Mesenchymal stem cell (in vitro differentiated cells and primary cell): Measurements from ENCODE around the gene ANKRD12.
A peak's percentile ranks its signal among the peaks of the same experiment; 100 is the strongest.

ENCODE experiments used
- DNase-seq: peaks from one replicate; pipeline ENCODE4 v3.0.0-alpha.2; 2013
- H2AFZ ChIP-seq: one replicate; pipeline ENCODE4 v1.6.1; 2013; ENCODE audit warnings: low read depth, mild to moderate bottlenecking, control low read depth, inconsistent platforms, low read length, moderate library complexity
- H2AK5ac ChIP-seq: 2 replicates; pipeline ENCODE4 v1.6.1; 2013; ENCODE audit warnings: low read length, moderate library complexity, mild to moderate bottlenecking, inconsistent platforms; ENCODE audit not compliant: severe bottlenecking
- H2BK120ac ChIP-seq: one replicate; pipeline ENCODE4 v1.6.1; 2013; ENCODE audit warnings: low read depth, mild to moderate bottlenecking, inconsistent platforms, low read length, moderate library complexity
- H2BK12ac ChIP-seq, 2 experiments: one replicate each; pipeline ENCODE4 v1.6.1; 2013; ENCODE audit warnings: inconsistent platforms in 2 of 2, low read length in 2 of 2, mild to moderate bottlenecking in 2 of 2, moderate library complexity in 2 of 2, control low read depth in 1 of 2
- H2BK15ac ChIP-seq: one replicate; pipeline ENCODE4 v1.6.1; 2013; ENCODE audit warnings: mild to moderate bottlenecking, low read depth, inconsistent platforms; ENCODE audit not compliant: poor library complexity, severe bottlenecking
- H2BK5ac ChIP-seq: 2 replicates; pipeline ENCODE4 v1.6.1; 2013; ENCODE audit warnings: low read depth, mild to moderate bottlenecking, low read length, control low read depth, inconsistent platforms; ENCODE audit not compliant: poor library complexity, severe bottlenecking
- H3K14ac ChIP-seq, 2 experiments: one replicate each; pipeline ENCODE4 v1.6.1; 2013; ENCODE audit warnings: inconsistent platforms in 2 of 2, low read length in 2 of 2, control low read depth in 1 of 2, mild to moderate bottlenecking in 1 of 2, moderate library complexity in 1 of 2
- H3K18ac ChIP-seq, 2 experiments: one replicate each; pipeline ENCODE4 v1.6.1; 2013; ENCODE audit warnings: inconsistent platforms in 2 of 2, low read length in 2 of 2, control low read depth in 1 of 2, low read depth in 1 of 2, mild to moderate bottlenecking in 1 of 2
- H3K23ac ChIP-seq, 2 experiments: one replicate each; pipeline ENCODE4 v1.6.1; 2013; ENCODE audit warnings: inconsistent platforms in 2 of 2, low read length in 2 of 2, mild to moderate bottlenecking in 2 of 2, moderate library complexity in 2 of 2, control low read depth in 1 of 2
- H3K27ac ChIP-seq: 2 replicates; pipeline ENCODE4 v1.5.1; 2013; ENCODE audit warnings: mild to moderate bottlenecking, moderate library complexity, low read length, control low read depth, inconsistent platforms; ENCODE audit not compliant: poor library complexity, severe bottlenecking
- H3K27me3 ChIP-seq, 2 experiments: 2 replicates each; pipeline versions ENCODE4 v1.6.1 to v1.7.0; 2013; ENCODE audit warnings: low read length in 2 of 2, mild to moderate bottlenecking in 2 of 2, moderate library complexity in 2 of 2, control low read depth in 1 of 2, inconsistent platforms in 1 of 2; ENCODE audit not compliant: control insufficient read depth in 1 of 2, insufficient read depth in 1 of 2
- H3K36me3 ChIP-seq, 2 experiments: 2 replicates each; pipeline versions ENCODE4 v1.6.1 to v1.7.0; 2013; ENCODE audit warnings: low read length in 2 of 2, control low read depth in 1 of 2, inconsistent platforms in 1 of 2, low read depth in 1 of 2, mild to moderate bottlenecking in 1 of 2; ENCODE audit not compliant: insufficient read depth in 2 of 2, control insufficient read depth in 1 of 2
- H3K4ac ChIP-seq, 2 experiments: one replicate each; pipeline ENCODE4 v1.6.1; 2013; ENCODE audit warnings: inconsistent platforms in 2 of 2, low read length in 2 of 2, mild to moderate bottlenecking in 2 of 2, moderate library complexity in 2 of 2, control low read depth in 1 of 2, low read depth in 1 of 2
- H3K4me1 ChIP-seq: 2 replicates; pipeline ENCODE4 v1.6.1; 2013; ENCODE audit warnings: low read depth, low read length, control low read depth; ENCODE audit not compliant: control insufficient read depth, insufficient read depth
- H3K4me2 ChIP-seq: 2 replicates; pipeline ENCODE4 v1.6.1; 2013; ENCODE audit warnings: low read length, mild to moderate bottlenecking, inconsistent platforms; ENCODE audit not compliant: poor library complexity, severe bottlenecking
- H3K4me3 ChIP-seq, 2 experiments: 2 replicates each; pipeline versions ENCODE4 v1.5.1 to v1.7.0; 2013; ENCODE audit warnings: low read length in 2 of 2, mild to moderate bottlenecking in 2 of 2, control low read depth in 1 of 2, low read depth in 1 of 2; ENCODE audit not compliant: insufficient read depth in 1 of 2
- H3K79me1 ChIP-seq: replicated peaks from 2 replicates; pipeline ENCODE4 v1.6.1; 2013; ENCODE audit warnings: mild to moderate bottlenecking, control low read depth, low read length, inconsistent platforms; ENCODE audit not compliant: poor library complexity, severe bottlenecking
- H3K9ac ChIP-seq: 2 replicates; pipeline ENCODE4 v1.7.0; 2013; ENCODE audit warnings: mild to moderate bottlenecking, low read length, moderate library complexity
- H3K9me3 ChIP-seq: 2 replicates; pipeline ENCODE4 v1.7.0; 2013; ENCODE audit warnings: mild to moderate bottlenecking, low read length; ENCODE audit not compliant: control insufficient read depth
- H4K8ac ChIP-seq: one replicate; pipeline ENCODE4 v1.6.1; 2013; ENCODE audit warnings: inconsistent platforms, mild to moderate bottlenecking, low read length, moderate library complexity
- H4K91ac ChIP-seq: one replicate; pipeline ENCODE4 v1.6.1; 2013; ENCODE audit warnings: mild to moderate bottlenecking, low read length, inconsistent platforms
- WGBS: methylation state at CpG from one replicate; pipeline ENCODE4 v1.1.7; 2013; ENCODE audit warnings: mixed read lengths; 5-methylcytosine and 5-hydroxymethylcytosine counted together

The ANKRD12 gene

GRCh38 chr18:9146224-9146623 lies 9.6 kb downstream of the ANKRD12 start:
- H3K4me1 ChIP-seq = peaks cover 2% of the 10 kb centered on the region
- H3K9me3 ChIP-seq = no peaks in the 10 kb centered on the region
- no peak overlapping the region for H3K4me2 ChIP-seq
- H2BK120ac ChIP-seq = peak overlapping the region; percentile 49
- no peak for DNase-seq
- H3K18ac ChIP-seq = no peak overlapping the region
- no peak overlapping the region for H3K23ac ChIP-seq
- H3K79me1 ChIP-seq = peaks cover 4% of the 10 kb centered on the region
- H2BK12ac ChIP-seq = no peak overlapping the region
- no peak overlapping the region for H3K4ac ChIP-seq
- no peak overlapping the region for H3K4me3 ChIP-seq
- 100% methylated on average over 1 of the region's 1 CpG for WGBS
- peaks cover 0 to 6% of the 10 kb centered on the region in 2 experiments for H3K36me3 ChIP-seq
- no peak overlapping the region for H2AK5ac ChIP-seq
- H3K27ac ChIP-seq = no peak overlapping the region
- no peak overlapping the region for H3K14ac ChIP-seq
- H2BK5ac ChIP-seq = no peak overlapping the region
- H2AFZ ChIP-seq = no peak overlapping the region
- no peak overlapping the region for H4K91ac ChIP-seq
- no peak overlapping the region for H2BK15ac ChIP-seq
- no peaks in the 10 kb centered on the region for H3K27me3 ChIP-seq
- no peak overlapping the region for H4K8ac ChIP-seq
- peak overlapping the region; percentile 56 for H3K9ac ChIP-seq

- Histone ChIP-seq H3K79me1 (peaks cover 8% of the 10 kb centered on the region), H3K9me3 (no peaks in the 10 kb centered on the region), H3K4ac (no peak overlapping the region), H2AK5ac (no peak overlapping the region), H2BK15ac (no peak overlapping the region), H3K4me1 (peaks cover 2% of the 10 kb centered on the region), H2BK120ac (no peak overlapping the region), H2AFZ (no peak overlapping the region), H3K14ac (no peak overlapping the region), H3K23ac (no peak overlapping the region), H4K91ac (no peak overlapping the region), H3K4me3 (no peak overlapping the region), H3K27me3 (no peaks in the 10 kb centered on the region), H3K9ac (peak overlapping the region; percentile 56), H3K27ac (no peak overlapping the region), H3K36me3 (peaks cover 0 to 6% of the 10 kb centered on the region in 2 experiments), H2BK12ac (no peak overlapping the region), H3K4me2 (no peak overlapping the region), H2BK5ac (no peak overlapping the region), H4K8ac (no peak overlapping the region), H3K18ac (no peak overlapping the region)
- no CpG with 5 or more reads among the region's 1 CpG for WGBS
- peak; percentile 86 for DNase-seq
Measured at GRCh38 chr18:9147440-9148202, 11.0 kb downstream of the ANKRD12 start.

GRCh38 chr18:9148203-9148552 lies 11.6 kb downstream of the ANKRD12 start:
- Histone ChIP-seq H2BK120ac (no peak overlapping the region), H4K91ac (no peak overlapping the region), H3K9me3 (no peaks in the 10 kb centered on the region), H3K36me3 (peaks cover 0 to 6% of the 10 kb centered on the region in 2 experiments), H3K14ac (no peak overlapping the region), H2AK5ac (no peak overlapping the region), H3K4ac (no peak overlapping the region), H3K9ac (peak overlapping the region; percentile 56), H2BK15ac (no peak overlapping the region), H3K79me1 (peaks cover 9% of the 10 kb centered on the region), H3K4me3 (no peak overlapping the region), H2AFZ (no peak overlapping the region), H3K18ac (no peak overlapping the region), H2BK5ac (no peak overlapping the region), H3K23ac (no peak overlapping the region), H4K8ac (no peak overlapping the region), H3K27me3 (no peaks in the 10 kb centered on the region), H3K27ac (no peak overlapping the region), H2BK12ac (no peak overlapping the region), H3K4me1 (peaks cover 2% of the 10 kb centered on the region), H3K4me2 (no peak overlapping the region)
- no CpG with 5 or more reads among the region's 1 CpG for WGBS
- no peak for DNase-seq

- H3K36me3 ChIP-seq = peaks cover 0 to 14% of the 10 kb centered on the region in 2 experiments
- H2AK5ac ChIP-seq = no peak overlapping the region
- no peak overlapping the region for H2AFZ ChIP-seq
- no peak for DNase-seq
- H2BK120ac ChIP-seq = no peak overlapping the region
- no peak overlapping the region for H3K14ac ChIP-seq
- H3K4me3 ChIP-seq = no peak overlapping the region
- peaks cover 10% of the 10 kb centered on the region for H3K79me1 ChIP-seq
- no peaks in the 10 kb centered on the region for H3K9me3 ChIP-seq
- no peaks in the 10 kb centered on the region for H3K27me3 ChIP-seq
- peaks cover 2% of the 10 kb centered on the region for H3K4me1 ChIP-seq
- H3K18ac ChIP-seq = no peak overlapping the region
- H2BK5ac ChIP-seq = no peak overlapping the region
- H3K4me2 ChIP-seq = no peak overlapping the region
- H4K8ac ChIP-seq = no peak overlapping the region
- no peak overlapping the region for H2BK12ac ChIP-seq
- no CpG with 5 or more reads among the region's 5 CpGs for whole genome bisulfite sequencing
- no peak overlapping the region for H2BK15ac ChIP-seq
- H3K4ac ChIP-seq = no peak overlapping the region
- H4K91ac ChIP-seq = no peak overlapping the region
- no peak overlapping the region for H3K27ac ChIP-seq
- no peak overlapping the region for H3K9ac ChIP-seq
- no peak overlapping the region for H3K23ac ChIP-seq
Measured at GRCh38 chr18:9150121-9150520, 13.5 kb downstream of the ANKRD12 start.
